HG02852 (cell line): ENCODE measurements around the gene MYO18A.
"Not testable (repeated sequence)": the region's sequence is repeated elsewhere in the genome, so short reads cannot be mapped to it uniquely, and the experiment has no call there.

Source experiments
- ATAC-seq: cut with Tn5 transposase; IDR thresholded peaks from one replicate; pipeline ENCODE4 v1.9.1; 2021; ENCODE audit warnings: mild to moderate bottlenecking, moderate library complexity; ENCODE audit not compliant: unreplicated experiment

MYO18A gene

GRCh38 chr17:29108823-29109476, 71.2 kb downstream of the MYO18A start:
- no peak for ATAC-seq

DNA sequence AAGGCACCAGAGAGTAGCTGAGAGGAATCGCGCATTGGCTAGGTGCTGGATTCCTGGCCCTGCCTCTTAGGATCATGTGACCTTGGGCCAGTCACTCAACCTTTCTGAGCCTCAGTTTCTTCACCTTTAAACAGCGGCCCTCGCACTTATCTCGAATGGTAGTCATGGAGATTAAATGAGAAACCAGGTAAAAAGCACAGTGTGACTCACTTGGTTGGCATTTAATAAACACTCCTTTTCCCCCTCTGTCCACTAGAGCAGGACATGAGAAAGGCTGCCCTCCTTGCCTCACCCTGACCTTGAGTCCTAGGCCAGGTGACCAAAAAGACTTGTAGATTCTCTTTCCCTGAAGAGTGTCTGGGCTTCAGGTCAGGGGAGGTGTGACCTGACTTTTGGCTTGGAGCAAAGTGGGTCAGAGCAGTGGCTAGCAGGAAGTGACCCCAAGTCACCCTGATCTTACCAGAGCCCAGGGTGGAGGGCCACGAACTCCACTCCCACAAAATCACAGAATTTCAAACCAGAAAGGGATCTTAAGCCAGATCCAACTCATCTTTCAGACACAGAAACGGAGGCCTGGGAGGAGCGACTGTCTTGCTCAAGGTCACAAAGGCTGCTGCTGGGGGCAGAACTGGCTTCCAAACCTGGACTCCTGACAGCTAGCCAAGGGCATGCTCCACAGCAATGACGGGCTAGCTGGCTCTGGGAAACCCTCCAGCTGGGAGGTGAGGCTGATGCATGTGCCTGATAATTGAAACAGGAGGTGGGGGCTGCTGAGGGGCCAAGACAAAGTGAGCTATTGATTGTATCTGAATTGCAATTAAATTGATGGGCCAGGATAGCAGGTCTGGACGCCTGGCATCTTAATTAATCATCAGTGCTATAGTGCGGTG, 72.0 kb downstream of the MYO18A start:
- no peak for ATAC-seq

DNA sequence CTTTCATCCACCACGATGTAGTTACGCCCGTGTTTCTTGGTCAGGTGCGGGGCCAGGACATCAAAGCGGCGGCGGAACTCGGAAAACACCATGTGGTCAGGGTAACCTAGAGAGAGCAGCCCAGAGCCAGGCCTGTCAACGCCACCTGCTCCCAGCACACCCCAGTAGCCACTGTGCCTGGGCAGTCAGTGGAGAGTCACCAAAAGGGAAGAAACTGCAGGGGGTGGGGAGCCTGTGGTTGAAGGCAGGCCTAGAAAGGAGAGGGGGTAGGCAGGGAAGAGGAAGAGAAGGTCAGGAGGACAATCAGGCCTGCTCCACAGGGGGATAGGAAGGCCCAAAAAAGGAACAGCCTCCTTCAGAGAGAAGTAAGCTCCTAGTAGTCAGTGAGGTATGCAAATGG, 73.1 kb downstream of the MYO18A start:
- ATAC-seq: no peak

GRCh38 chr17:29103341-29103740, 76.9 kb downstream of the MYO18A start:
- no peak for ATAC-seq

DNA sequence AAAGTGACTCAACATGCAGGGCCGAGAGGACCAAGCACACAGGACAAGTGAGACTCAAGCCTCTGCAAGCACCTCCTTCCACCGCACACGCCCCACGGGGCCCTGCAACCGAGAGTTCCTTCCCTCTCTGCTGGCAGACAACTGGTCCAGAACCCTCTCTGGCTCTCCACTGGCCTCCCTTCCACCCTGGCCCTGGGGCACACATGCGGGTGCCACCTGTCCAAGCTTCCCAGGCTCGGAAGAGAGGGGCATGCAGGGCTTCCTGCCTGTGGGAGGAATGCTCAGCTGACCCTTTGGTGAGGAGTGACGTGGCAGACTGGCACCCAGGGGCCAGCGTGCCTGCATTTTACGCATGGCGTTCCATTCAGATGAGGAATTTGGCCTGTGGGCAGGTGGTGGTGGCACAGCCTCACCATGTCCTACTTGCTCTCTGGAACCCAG, 77.4 kb downstream of the MYO18A start:
- no peak for ATAC-seq

DNA sequence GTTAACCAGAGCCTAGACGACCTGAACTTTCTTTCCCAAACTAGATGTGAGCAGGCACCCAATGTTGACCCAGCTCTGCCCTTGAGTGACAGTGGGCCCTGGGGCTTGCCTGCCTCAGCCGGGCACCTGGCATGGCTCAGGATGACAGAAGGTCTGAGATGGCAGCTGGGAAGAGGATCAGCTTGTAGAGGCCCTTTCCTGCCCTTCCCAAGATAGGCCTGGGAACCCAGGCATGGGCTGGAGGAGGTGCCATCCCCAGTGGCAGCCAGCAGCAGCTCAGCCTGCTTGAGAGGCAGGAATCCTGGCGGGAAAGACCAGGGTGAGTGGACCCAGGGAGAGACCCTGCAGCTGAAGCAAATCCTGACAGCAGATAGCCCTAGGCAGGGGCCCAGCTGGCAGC, 78.2 kb downstream of the MYO18A start:
- no peak for ATAC-seq

- no peak for ATAC-seq
Measured at GRCh38 chr17:29100296-29100695, 79.9 kb downstream of the MYO18A start.

DNA sequence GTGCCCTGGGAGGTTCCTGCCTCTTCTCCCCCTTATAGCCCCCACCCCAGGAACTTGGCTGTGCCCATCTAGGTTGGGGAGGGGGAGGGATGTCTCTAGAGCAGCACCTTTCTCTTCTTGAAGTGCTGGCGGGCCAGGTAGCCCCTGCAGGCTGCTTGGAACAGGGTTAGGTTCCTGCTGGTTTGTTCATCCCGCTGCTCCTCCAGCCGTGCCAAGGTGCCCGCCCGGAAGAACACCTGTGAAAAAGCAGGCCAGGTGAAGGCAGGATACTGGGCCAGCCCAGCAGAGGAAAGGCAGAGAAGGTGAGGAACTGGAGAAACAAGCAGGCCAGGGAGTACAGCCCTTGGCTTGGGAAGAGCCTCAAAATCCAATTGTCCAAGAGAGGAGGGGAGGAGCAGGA, 80.7 kb downstream of the MYO18A start:
- ATAC-seq: no peak

GRCh38 chr17:29096094-29096493, 84.1 kb downstream of the MYO18A start:
- ATAC-seq: no peak

DNA sequence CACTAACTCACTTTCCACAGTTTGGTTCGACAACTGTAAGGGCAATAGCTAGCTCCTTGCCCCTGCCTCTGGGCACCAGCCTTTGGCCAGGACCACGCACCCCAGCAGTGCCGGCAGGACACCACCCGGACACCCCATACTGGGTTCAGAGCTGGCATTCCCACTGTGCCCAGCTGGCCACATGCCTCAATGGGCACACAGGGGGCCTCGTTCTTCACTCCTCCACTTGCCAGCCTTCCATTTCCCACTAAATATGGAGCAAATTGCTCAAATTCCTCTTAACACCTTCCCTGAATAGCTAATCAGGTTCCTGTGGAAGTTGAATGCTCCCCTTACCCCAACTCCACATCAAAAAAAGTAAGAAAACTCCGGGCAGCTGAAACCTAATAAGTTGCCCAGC, 84.8 kb downstream of the MYO18A start:
- ATAC-seq: no peak

DNA sequence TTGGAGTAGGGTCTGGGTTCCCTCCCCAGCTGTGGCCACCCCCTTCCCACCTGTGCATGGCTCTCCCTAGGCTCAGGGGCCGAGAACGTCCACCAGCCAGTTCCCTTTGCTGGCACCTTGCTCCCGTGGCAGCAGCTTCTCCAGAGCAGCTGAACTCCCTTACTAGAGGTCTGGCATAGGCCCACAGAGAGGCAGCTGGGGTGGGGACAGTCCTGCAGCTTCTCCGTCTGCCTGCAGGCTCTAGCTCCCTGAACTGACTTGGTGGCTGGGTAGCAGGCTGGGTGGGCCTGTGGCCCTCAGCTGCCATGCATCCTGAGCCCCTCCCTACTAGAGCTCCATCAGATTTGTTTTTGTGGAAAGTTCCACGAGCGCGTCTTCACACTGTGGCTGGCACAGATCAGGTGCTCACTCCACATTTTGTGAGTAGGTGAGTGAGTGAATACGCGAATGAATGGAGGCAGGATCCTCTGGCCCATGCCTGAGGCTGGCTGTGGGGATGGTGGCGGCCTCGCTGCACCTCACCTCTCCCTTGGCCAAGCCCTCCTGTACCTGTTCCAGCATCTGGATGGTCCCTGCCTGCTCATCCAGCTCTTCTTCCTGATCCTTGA, 86.0 kb downstream of the MYO18A start:
- no peak for ATAC-seq

DNA sequence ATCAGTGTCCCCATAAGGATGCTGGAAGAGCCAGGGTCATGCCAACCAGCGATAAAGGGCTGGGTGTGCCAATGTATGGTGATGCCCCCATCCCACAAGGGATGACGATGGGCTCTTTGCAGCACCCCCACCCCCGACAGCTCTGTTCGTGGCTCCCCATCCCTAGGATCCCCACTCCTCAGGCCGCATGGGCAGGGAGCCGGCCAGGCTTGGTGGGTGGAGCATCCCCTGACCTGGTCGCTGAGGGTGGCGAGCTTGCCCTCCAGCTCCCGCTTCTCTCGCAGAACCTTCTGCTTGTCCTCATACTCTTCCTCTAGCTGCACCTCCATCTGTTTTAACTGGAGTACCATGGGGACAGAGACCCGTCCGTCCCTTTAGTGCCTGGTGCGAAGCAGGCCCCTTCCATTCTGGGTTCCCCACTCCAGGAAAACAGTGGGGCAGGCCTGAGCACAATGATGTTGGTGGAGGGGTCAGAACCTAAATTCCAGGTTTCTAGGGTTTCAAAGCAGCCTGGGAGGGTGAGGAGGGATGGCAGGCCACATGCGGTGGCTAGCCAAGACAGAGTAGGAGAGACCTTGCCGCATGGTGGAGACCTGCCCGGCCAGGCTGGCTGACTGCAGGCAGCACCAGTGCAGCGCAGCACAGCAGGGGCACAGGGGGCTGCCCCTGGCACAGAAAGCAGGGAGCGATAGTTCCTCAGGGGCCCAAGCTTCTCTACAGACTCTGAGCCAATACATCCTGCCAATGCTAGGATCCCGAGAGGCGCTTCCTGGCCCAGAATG, 86.9 kb downstream of the MYO18A start:
- ATAC-seq: no peak

DNA sequence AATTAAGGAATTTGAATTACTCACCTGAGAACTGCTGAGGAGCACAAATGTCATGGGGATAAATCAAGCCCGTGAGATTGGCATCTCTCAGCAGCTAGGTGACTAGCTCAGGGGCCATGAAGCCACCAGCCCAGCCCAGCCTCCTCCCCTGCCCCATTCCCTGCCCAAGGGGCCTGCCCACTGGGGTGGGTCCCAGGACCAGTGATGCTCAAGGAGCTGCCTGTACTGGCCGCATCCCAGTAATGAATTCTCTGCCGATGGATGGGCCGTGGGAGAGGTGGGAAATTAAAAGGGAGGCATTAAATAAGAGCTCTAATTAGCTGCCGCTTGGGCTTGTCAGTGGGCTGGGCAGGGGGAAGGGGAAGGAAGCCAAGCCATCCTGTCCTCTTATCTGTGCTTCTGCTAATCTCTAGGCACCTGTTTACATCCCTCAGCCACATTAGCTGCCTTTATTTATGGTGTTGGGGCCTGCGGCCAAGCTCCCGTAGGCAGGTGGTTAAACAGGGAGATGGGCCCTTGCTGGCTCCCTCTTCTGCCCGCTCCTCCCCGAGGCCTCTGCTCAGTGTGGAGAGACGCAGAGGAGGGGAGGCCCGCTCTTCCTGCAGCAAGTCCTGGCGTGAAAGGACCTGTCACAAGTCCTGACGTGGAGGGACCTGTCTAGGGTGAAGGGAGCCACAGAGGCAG, 88.5 kb downstream of the MYO18A start:
- no peak for ATAC-seq

GRCh38 chr17:29090750-29091605, 89.2 kb downstream of the MYO18A start:
- ATAC-seq: no peak

DNA sequence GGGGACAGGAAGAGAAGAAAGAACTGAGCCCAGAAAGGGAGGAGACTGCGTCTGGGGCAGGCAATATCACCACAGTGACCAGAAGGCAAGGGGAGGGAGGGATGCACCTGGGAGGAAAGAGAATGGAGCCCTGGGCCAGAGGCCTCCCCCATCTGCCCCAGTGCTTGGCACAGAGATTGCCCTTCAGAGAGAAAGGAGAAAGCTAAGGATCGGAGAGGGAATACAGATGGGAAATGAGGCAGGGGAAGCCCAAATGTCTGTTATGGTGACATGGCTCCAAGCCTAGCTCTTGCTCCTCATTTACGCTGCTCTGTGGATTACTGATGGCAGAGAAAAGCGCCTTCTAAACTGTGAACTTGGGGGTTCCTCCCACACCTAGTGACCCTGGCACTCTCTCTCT, 90.1 kb downstream of the MYO18A start:
- no peak for ATAC-seq

- no peak for ATAC-seq
Measured at GRCh38 chr17:29089601-29090044, 90.6 kb downstream of the MYO18A start.

- ATAC-seq: not testable (repeated sequence)
Measured at GRCh38 chr17:29088782-29089181, 91.4 kb downstream of the MYO18A start.

DNA sequence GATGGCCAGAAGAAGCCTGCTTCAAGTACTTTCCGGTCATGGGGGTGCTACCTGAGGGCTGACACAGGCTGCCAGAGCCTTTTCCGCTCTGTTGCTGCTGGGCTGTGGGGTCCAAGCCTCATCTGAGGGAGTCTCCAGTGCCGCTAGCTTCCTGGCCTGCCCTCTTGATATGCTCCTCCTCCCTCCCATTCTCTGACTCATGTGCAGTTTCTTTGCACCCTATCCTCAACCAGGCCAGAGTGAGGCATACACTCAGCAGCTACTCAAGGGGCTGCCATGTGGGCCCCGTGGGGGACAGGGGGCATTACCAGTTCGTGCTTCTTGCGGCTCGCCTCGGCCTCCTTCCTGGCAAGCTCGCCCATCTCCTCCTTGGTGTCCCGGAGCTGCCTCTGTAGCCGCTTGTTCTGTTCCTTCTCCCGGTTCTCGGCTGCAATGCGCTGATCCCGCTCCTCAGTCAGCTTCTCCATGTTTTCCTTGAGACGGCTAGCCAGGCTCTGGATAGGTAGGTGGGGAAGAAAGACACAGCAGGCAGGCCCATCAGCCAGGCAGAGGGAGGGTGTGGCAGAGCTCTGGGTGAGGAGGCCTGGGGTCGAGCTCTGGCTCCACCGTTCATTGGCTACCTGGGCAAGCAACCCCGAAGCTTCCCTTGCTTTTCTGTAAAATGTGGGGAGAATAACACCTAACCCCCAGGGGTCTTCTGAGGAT, 93.4 kb downstream of the MYO18A start:
- ATAC-seq: no peak

DNA sequence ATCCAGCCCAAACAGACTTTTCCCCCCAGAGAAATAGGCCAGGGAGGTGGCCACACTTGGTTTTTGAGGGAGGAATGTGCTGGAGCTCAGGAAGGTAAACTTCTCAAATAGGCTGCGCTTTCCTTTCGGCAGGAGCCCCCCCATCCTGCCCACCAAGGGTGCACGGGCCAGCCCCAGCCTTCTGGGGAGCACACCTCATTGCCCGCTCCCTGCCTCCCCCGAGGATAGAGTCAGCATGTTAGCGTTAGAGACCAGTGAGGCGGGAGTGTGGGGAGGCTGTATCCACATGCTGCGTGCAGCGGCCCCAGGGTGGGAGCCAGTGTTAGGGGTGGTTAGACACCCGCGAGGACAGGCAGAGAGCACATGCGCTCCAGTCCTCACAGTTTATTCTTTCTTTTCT, 95.0 kb downstream of the MYO18A start:
- no peak for ATAC-seq
